CD4-positive, CD25-positive, alpha-beta regulatory T cell (primary cell): Measurements from ENCODE around the gene EXD1. TPM values are rescaled to one million over a fixed set of nuclear protein-coding genes. Genes with fewer than 3 reads are reported as not detected.

Source experiments
- ATAC-seq, 2 donors: fragments of 150-1000 bp; cut with Tn5 transposase; one replicate each; pipeline ENCODE4 v1.10.0; 2021; ENCODE audit warnings: low read depth in 2 of 2, moderate number of reproducible peaks in 2 of 2, moderate library complexity in 1 of 2
- DNase-seq, 3 donors: peaks; one replicate each; pipeline versions ENCODE4 v3.0.0 to v3.0.0-alpha.2; 2012 to 2022; ENCODE audit warnings: mixed read lengths in 1 of 3
- H3K27ac ChIP-seq: one replicate; pipeline ENCODE4 v1.7.0; 2013; ENCODE audit warnings: mild to moderate bottlenecking, low read length; ENCODE audit not compliant: insufficient read depth, poor library complexity, severe bottlenecking
- H3K27me3 ChIP-seq: one replicate; pipeline ENCODE4 v1.7.0; 2013; ENCODE audit warnings: low read length; ENCODE audit not compliant: control insufficient read depth, insufficient read depth
- H3K36me3 ChIP-seq: one replicate; pipeline ENCODE4 v1.7.0; 2013; ENCODE audit warnings: mild to moderate bottlenecking, low read length, moderate library complexity; ENCODE audit not compliant: control insufficient read depth, insufficient read depth
- H3K4me1 ChIP-seq: 2 replicates; pipeline ENCODE4 v1.7.0; 2013; ENCODE audit warnings: mild to moderate bottlenecking, low read length; ENCODE audit not compliant: insufficient read depth, control insufficient read depth, poor library complexity, severe bottlenecking
- H3K4me3 ChIP-seq: one replicate; pipeline ENCODE4 v1.7.0; 2013; ENCODE audit warnings: low read depth, mild to moderate bottlenecking, low read length, moderate library complexity
- H3K9me3 ChIP-seq, 2 experiments: 1 replicate in 1 of 2; 2 replicates in 1 of 2; pipeline ENCODE4 v1.7.0; 2013; ENCODE audit warnings: low read length in 2 of 2, mild to moderate bottlenecking in 1 of 2, moderate library complexity in 1 of 2; ENCODE audit not compliant: control insufficient read depth in 2 of 2
- H3K27ac Mint-ChIP-seq, 3 donors: one replicate each; pipeline ENCODE4 v1.8.0; 2020 to 2022; ENCODE audit warnings: mild to moderate bottlenecking in 3 of 3, mixed read lengths in 3 of 3, moderate library complexity in 2 of 3
- H3K27me3 Mint-ChIP-seq: one replicate; pipeline ENCODE4 v1.8.0; 2022; ENCODE audit warnings: mild to moderate bottlenecking, mixed read lengths
- H3K36me3 Mint-ChIP-seq: one replicate; pipeline ENCODE4 v1.8.0; 2020; ENCODE audit warnings: mixed read lengths
- H3K4me1 Mint-ChIP-seq, 4 donors: one replicate each; pipeline ENCODE4 v1.8.0; 2020 to 2022; ENCODE audit warnings: mixed read lengths in 4 of 4, mild to moderate bottlenecking in 1 of 4
- H3K4me3 Mint-ChIP-seq, 4 donors: one replicate each; pipeline ENCODE4 v1.8.0; 2020 to 2022; ENCODE audit warnings: mild to moderate bottlenecking in 4 of 4, mixed read lengths in 4 of 4, moderate library complexity in 3 of 4
- H3K9me3 Mint-ChIP-seq, 7 donors: one replicate each; pipeline ENCODE4 v1.8.0; 2020 to 2022; ENCODE audit warnings: mixed read lengths in 7 of 7, mild to moderate bottlenecking in 3 of 7, moderate library complexity in 2 of 7
- polyA plus RNA-seq, 4 donors: library from polyadenylated mRNA; unstranded; fragments of 300-500 nt; fragmentation: Illumina TruSeq; gene quantifications; one replicate each; pipeline ENCODE4 v1.2.3, GENCODE V29; 2021
- total RNA-seq: library from RNA; stranded (reverse); gene quantifications from one replicate; pipeline ENCODE4 v1.2.3, GENCODE V29; 2022

EXD1 gene
- total and polyA plus RNA-seq, 5 donors from 2014 or later = not detected

GRCh38 chr15:41133454-41133853, 97.1 kb downstream of the EXD1 start:
- no peak for DNase-seq
- Mint-ChIP-seq H3K4me1 (peaks cover 0 to 2% (median 0%) of the 10 kb centered on the region in 4 donors), H3K9me3 (peaks cover 0 to 9% (median 2%) of the 10 kb centered on the region in 7 donors), H3K4me3 (no peak overlapping the region), H3K36me3 (no peaks in the 10 kb centered on the region), H3K27ac (no peak overlapping the region), H3K27me3 (peaks cover 24% of the 10 kb centered on the region)
- Histone ChIP-seq H3K36me3 (no peaks in the 10 kb centered on the region), H3K9me3 (peaks cover 0 to 2% of the 10 kb centered on the region in 2 experiments), H3K27me3 (no peaks in the 10 kb centered on the region), H3K4me3 (no peak overlapping the region), H3K27ac (no peak overlapping the region), H3K4me1 (no peaks in the 10 kb centered on the region)
- no peak for ATAC-seq

Other genes with a start within 250 kb of the EXD1 start
- gene INO80, start 114.5 kb downstream of the EXD1 start, total RNA-seq = 36.1 TPM
- gene INO80, start 114.5 kb downstream of the EXD1 start, polyA plus RNA-seq = 1 to 10 TPM; 3.0 to 4.1 (median 3.4) TPM
- 34.7 TPM for gene CHP1, start 511 bp upstream of the EXD1 start, total RNA-seq
- 10 to 100 TPM; 17.9 to 23.5 (median 19.3) TPM for gene CHP1, start 511 bp upstream of the EXD1 start, polyA plus RNA-seq
- 0.96 TPM for gene OIP5, start 101.8 kb upstream of the EXD1 start, total RNA-seq
- 1 to 10 TPM in 3 of 4 donors, under 1 TPM in 1; 0.94 to 5.0 (median 2.7) TPM for gene OIP5, start 101.8 kb upstream of the EXD1 start, polyA plus RNA-seq
- 24.4 TPM for gene NUSAP1, start 102.1 kb upstream of the EXD1 start, total RNA-seq
- gene NUSAP1, start 102.1 kb upstream of the EXD1 start, polyA plus RNA-seq = 10 to 100 TPM in 3 of 4 donors, 1 to 10 TPM in 1; 9.9 to 30.8 (median 15.6) TPM
- 7.1 TPM for gene NDUFAF1, start 171.7 kb upstream of the EXD1 start, total RNA-seq
- gene NDUFAF1, start 171.7 kb upstream of the EXD1 start, polyA plus RNA-seq = 10 to 100 TPM; 20.7 to 31.4 (median 27.7) TPM
- gene RTF1, start 186.3 kb upstream of the EXD1 start, total RNA-seq = 51.5 TPM
- gene RTF1, start 186.3 kb upstream of the EXD1 start, polyA plus RNA-seq = 10 to 100 TPM; 14.8 to 23.6 (median 18.7) TPM